GM12873 (cell line): ENCODE measurements around the gene SIN3B.

Experiments
- CTCF ChIP-seq: IDR thresholded peaks from 2 replicates; pipeline ENCODE4 v1.5.1; 2012; ENCODE audit warnings: low read depth, mild to moderate bottlenecking, moderate library complexity, low read length, control low read depth; ENCODE audit not compliant: insufficient read depth; ENCODE audit errors: missing control alignments

The SIN3B gene

GRCh38 chr19:16878181-16878965 is 49.2 kb downstream of the SIN3B start:
- TF ChIP-seq CTCF = no peak

- TF ChIP-seq CTCF = no peak
Measured at GRCh38 chr19:16880884-16881554, 51.8 kb downstream of the SIN3B start.

GRCh38 chr19:16882146-16882545 is 52.9 kb downstream of the SIN3B start:
- no peak for TF ChIP-seq CTCF

GRCh38 chr19:16883522-16883921 is 54.3 kb downstream of the SIN3B start:
- TF ChIP-seq CTCF = no peak

- no peak for TF ChIP-seq CTCF
Measured at GRCh38 chr19:16885166-16885565, 56.0 kb downstream of the SIN3B start.

- TF ChIP-seq CTCF = no peak
Measured at GRCh38 chr19:16886305-16886880, 57.2 kb downstream of the SIN3B start.

- TF ChIP-seq CTCF = no peak
Measured at GRCh38 chr19:16887353-16888265, 58.4 kb downstream of the SIN3B start.
